SU-DHL-6 (cell line): ENCODE results near the gene PLAA.

Experiments
- CTCF ChIP-seq: fragments of 200-600 bp; sonication (generic); IDR thresholded peaks from one replicate; pipeline ENCODE4 v1.5.1; 2017; ENCODE audit warnings: antibody characterized with exemption, mild to moderate bottlenecking, low read length, moderate library complexity; ENCODE audit not compliant: insufficient read depth, poor library complexity, severe bottlenecking
- EZH2phosphoT487 ChIP-seq: fragments of 200-600 bp; sonication (generic), shearing (Covaris generic); conservative IDR thresholded peaks from 2 replicates; pipeline ENCODE4 v1.6.1; 2018; ENCODE audit warnings: mild to moderate bottlenecking, antibody characterized with exemption, low read length, moderate library complexity, mixed read lengths

GRCh38 chr9:26892251-26893029, 54.6 kb downstream of the PLAA start, which contains the start of gene CAAP1:
- TF ChIP-seq CTCF = no peak
- no peak for TF ChIP-seq EZH2phosphoT487
